Muscle of back (tissue), 11 donors: Measurements from ENCODE around the gene TCFL5. TPM values are rescaled to one million over a fixed set of nuclear protein-coding genes. Genes with fewer than 3 reads are reported as not detected.

ENCODE experiments used
- DNase-seq, 3 donors: peaks; one replicate each; pipeline versions ENCODE4 v3.0.0 to v3.0.0-alpha.2; 2013
- polyA plus RNA-seq, 10 donors: library from polyadenylated mRNA; unstranded; fragments of 120-200 nt; gene quantifications; one replicate each; pipeline ENCODE4 v1.2.1, GENCODE V29; 2013; ENCODE audit not compliant: insufficient read length in 10 of 10

Gene TCFL5
- polyA plus RNA-seq, 10 donors: 7.0 to 14.2 (median 9.8) TPM

DNA sequence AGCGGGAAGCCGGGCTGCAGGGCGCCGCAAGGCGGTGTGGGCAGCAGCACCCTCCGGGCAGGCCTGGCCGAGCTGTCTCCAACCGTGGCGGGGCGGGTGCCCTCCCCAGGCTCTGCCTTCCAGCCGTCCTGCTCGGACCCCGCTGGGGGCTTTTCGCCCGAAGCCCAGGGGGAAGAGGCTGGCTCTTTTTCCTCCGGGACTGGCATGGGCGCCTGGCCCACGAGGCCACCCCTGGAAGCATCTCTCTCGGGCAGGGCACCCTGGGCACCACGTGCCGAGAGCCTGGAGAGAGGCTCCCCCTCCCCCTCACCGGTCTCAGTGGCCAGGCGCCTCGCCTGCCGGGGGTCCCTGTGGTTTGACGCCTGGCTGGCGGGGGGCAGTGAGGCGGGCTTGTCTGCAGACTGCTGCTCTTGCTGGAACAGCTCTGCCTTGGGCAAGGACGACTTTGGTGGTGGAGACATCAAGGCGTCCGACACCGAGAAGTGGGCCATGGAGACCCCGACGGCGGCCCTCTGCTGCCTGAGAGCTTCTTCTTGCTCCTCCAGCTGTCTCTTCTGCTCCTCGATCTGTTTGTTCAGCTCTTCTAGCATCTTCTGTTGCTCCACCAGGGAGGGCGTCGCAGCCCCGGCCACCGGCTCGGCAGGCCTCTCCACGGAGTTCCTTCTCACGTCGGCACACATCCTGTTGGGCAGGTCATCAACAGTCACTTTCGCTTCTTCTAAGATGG is 19.5 kb upstream of the TCFL5 start:
- no peak for DNase-seq

DNA sequence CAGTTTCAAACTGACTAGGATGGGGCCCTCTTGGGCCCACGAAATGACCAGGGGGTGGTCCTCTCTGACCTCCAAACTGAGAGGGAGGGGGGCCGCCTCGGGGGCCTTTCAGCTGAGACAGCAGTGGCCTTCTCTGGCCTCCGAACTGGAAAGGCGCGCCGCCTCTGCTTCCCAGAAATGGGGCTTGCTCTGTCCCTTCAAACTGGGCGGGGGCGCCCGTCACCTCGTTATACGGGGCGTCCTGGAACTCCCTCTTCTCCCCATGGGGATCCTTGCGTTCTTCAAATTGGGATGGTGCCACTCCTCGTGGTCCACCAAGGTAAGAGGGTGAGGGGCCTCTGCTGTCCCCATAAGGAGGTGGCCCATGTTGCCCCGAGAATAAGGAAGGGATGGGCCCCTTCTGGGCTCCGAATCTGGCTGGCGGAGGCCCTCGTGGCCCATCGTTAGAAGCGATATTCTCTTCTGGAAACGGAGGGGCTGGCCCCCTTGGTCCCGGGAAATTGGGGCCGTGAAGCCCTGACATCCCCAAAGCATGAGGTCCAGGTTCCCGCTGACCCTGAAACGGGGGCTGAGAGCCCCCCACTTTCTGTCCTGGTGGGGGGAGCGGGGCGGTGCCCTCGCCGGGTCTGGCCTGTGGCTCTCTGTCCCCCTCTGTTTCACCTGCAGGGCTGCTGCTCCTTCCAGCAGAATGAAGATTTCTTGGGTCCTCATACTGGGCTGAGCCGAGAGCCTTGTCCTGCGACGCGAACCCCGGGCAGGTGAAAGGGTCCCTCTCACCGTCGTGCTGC is 18.7 kb upstream of the TCFL5 start:
- DNase-seq: no peak

DNA sequence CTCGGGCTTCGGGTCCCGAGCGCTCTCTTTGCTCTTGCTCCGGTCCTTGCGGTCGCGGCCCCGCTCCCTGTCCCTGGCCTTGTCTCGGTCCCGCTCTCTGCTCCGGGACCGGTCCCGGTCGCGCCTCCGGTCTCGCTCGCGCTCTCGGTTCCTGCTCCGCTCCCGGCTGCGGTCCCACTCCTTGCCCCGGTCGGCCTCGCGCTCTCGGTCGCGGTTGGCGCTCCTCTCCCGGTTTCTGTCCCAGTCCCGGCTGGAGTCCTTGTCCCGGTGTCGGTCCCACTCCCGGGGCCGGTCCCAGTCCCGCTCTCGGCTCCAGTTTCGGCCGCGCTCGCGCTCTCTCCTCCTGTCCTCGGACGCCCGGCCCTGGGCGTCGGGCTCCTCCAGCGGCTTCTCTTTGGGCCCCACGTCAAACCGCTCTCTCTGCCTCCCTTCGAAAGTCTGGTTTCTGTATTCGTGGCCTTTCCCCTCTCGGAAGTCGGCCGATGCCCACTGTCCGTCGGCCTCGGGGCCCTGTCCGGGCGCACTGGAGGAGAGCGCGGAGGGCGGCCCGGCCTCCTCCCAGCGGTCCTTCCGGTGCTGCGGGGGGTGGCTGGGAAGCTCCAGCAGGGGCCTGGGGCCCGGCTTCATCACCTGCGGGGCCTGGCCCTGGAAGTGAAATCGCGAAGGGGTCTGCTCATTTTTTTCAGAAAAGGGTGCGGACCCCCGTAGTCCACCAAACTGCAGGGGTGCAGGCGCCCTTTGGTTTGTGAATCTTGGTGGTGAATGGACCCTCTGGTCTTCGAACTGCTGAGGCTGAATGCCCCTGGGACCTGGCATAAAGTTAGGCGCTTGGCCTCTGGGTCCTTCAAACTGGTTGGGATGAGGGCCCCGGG is 17.9 kb upstream of the TCFL5 start:
- DNase-seq: no peak

DNA sequence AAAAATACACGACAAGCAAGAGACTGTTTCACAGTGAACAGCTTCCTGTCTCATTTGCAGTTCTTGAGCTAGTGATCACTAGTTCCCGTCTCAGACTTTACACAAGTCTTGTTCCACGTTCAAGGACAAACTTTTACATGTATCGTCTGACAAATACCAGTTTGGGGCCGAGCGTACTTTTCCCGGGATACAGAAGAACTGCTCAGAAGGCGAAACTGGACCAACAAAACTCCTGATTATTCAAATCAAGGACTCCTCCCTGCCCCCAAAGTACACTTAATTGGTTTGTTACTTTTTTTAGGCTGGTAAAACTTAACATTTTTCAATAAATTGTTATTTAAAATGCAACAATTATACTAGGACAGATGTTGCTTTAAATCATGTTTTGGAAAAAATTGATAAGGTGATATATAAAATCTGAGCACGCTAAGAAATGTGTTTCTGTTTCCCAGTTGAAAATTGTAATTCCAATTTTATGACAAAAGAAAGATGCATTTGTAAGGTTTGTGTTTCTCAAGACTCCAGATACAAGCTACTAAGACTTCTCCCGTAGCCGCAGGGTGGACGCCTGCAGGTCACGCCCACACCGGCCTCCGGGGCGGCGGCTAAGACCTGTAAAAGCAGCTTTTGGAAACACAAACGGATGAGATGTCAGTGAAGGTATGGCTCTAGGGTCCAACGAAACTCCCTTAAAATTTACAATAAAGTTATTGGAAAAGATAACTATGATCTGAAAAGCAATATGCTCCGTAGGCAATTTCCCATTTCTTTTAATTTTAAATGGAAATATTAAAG is 16.8 kb upstream of the TCFL5 start:
- DNase-seq: no peak

DNA sequence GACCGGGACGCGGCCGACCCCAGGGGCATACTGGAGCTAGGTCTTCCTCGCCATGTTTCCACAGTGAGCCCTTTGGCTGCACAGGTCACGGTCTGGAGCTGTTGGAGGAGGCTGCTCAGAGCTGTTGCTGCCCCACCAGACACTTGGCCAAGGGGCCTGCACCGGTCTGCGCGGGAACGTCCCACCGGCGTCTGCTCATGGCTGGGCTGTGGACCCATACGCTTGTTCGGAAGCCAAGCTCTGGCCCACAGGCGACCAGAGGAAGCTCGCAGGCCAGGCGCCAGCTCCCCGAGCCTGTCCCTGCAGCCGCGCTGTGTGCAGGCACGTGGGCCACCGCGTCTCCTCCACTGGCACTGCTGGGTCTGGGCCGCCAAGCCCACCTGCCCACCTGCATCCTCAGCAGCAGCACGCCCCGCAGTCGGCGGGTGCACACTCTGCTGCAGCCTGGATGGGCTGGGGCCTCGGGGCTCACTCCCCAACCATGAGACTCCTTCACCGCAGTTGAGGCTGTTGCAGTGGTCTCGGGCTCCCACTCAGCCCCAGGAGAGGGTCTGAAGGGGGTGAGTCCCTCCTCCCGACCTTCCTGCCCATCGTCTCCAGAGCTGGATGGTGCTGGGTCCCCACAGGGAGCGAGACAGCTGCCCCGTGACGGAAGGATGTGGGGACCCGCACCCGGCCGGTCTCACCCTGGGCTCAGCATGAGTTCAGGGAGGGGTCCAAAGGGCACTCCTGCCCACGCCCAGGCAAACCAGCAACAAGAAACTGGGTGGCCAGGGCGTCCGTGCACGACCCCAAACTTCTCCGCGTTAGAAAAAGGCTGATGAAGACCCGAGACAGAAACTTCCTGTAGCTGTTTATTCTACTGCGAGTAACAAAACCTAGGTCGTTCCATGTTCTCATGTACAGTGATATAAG is 15.5 kb upstream of the TCFL5 start:
- peak in 2 of 3 donors; percentile 89 to 95 for DNase-seq

DNA sequence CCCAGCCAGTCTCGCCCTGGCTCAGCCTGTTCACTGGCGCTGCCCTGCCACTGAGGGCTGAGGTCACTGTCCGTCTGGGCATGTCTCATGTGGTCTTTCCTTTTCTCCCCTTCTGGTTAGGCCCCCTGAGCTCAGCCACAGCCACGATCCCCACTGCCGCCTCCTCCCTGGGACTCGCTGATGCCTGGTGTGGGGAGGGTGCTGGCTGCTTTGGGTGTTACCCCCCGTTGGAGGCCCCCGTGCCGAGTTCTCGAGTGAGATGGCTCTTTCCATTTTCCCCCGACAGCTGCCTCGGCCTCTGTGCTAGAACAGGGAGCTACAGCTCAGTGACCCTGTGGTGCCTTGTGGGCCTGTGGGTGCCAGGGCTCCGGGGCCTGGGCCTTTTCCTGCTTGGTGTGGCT is 14.9 kb upstream of the TCFL5 start:
- no peak for DNase-seq

DNA sequence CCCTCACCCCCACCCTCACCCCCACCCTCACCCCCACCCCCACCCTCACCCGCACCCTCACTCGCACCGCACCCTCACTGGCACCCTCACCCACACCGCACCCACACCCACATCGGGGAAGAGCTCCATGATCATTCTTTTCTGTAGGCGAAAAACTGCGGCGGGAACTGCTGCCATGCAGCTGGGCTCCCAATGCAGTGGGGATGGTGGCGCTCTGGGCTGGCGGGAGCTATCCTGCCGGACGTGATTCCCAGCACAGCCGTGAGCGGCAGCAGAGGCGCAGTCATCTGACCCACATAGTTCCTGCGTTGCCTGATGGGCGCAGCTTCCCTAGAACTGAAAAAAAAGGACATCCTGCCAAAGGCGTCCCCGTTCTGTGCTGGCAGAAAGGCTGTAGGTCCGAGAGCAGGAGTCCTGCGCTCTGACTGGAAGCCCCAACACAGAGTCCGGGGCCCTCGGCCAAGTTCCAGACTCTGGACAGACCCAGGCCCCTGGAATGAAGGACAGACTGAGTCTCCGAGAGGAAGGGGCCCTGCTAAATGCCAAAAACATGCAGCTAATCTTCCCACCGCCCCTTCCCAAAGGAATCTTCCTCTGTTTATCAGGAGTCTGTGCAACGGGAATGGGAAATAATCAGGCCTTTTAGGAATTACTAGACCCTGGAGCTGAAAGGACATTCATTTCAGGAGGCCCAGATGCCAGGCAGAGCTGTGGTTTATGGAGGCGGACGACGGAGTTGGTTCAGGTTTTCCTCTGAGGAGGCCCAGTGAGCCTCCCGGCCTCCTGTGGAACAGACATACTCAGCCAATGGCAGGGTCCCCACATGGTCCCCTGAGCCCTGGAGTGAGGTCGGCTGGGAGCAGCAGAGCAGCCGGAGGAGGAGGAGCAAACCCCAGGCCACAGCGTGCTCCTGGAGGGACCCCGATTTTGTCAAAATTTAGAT is 14.1 kb upstream of the TCFL5 start:
- DNase-seq: peak; percentile 76 to 91 (median 82)

DNA sequence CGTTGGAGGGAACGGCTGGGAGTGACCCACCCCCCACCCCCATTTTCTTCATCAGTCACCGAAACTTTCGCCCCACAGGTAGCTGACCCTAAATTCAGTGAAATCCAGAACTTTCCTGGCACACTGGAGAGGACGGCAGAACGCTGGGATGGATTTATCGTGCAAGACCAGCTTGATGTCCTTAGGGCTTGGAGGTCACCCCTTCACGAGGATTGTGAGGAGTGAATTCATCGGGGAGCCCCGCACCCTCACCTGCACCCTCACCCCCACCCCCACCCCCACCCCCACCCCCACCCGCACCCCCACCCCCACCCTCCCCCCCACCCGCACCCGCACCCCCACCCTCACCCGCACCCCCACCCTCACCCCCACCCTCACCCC is 13.3 kb upstream of the TCFL5 start:
- DNase-seq: no peak

DNA sequence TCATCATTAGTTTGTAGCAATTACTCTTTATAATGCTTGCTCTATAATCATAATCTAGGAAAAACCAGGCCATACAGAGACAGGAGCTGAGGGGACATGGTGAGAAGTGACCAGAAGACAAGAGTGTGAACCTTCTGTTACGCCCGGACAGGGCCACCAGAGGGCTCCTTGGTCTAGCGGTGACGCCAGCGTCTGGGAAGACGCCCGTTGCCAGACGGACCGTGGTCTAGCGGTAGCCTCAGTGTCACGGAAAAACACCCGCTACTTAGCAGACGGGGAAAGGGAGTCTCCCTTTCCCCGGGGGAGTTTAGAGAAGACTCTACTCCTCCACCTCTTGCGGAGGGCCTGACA is 12.0 kb upstream of the TCFL5 start:
- DNase-seq: peak in 1 of 3 donors; percentile 70

DNA sequence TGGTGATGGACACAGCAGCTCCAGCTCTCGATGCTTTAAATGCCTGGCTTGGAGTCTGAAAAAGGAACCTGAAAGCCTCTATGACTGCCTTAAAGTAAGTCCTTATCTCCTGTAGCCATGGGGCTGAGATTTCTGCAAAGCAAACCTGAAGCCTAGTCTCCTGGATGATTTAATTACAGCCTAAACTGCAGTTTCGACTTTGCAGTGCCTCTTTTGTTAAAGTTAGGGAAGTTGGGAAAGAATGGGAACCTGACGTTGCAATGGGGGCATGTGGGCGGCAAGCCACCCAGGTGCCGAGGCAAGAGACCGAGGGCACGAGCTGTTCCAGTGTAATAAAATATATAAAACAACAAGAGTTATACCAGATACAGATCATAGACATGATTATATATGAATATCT is 11.7 kb upstream of the TCFL5 start:
- no peak for DNase-seq

DNA sequence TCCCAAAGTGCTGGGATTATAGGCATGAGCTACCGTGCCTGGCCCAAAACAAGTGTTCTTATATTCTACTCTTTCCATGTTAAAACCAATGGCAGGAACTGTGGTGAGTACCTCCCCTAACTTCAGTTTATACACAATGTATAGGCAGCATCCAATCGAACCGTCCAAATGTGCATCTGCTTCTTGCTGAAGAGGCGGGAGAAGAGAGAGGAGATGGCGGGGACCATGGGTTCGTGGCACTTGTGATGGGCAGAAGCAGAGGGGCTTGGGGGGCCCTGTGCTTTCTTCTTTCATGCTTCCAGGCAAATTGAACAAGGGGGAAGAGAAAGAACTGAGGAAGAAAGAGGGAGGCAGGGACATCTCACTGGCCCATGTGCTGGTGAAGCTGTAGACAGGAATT is 11.2 kb upstream of the TCFL5 start:
- no peak for DNase-seq

DNA sequence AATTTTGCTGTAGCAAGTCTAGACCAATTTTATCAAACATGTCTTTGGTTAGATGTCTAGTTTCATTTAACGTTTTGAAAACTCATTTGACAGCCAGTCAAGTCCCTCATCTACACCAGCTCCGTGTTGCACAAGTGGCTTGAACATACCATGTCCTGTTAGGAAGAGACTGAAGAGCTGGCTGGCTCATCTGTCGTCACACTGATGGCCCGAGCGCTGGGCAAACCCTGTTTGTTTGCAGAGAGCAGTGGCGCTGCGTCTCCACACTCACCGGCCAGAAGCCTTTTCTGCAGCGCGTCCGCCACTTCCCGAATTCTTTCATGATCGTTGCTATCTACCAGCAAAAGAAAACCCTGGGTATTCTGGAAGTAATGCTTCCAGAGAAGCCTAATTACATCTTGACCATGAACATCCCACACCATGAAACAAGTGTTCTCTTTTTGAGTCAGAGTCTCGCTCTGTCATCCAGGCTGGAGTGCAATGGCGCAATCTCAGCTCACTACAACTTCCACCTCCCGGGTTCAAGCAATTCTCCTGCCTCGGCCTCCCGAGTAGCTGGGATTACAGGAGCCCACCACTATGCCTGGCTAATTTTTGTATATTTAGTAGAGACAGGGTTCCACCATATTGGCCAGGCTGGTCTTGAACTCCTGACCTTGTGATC is 10.7 kb upstream of the TCFL5 start:
- no peak for DNase-seq

DNA sequence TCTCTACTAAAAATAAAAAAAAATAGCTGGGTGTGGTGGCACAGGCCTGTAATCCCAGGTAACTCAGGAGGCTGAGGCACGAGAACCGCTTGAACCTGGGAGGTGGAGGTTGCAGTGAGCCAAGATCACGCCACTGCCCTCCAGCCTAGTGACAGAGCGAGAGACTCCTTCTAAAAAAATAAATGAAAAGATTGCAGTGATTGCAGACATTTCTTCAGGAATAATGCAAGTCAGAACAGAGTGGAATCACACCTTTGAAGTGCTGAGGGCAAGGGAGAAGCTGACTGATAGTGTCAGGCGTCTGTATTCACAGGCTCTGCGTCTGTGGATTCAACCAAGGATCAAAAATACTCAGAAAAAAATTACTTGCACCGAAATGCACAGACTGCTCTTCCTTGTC is 2.6 kb upstream of the TCFL5 start:
- DNase-seq: no peak

DNA sequence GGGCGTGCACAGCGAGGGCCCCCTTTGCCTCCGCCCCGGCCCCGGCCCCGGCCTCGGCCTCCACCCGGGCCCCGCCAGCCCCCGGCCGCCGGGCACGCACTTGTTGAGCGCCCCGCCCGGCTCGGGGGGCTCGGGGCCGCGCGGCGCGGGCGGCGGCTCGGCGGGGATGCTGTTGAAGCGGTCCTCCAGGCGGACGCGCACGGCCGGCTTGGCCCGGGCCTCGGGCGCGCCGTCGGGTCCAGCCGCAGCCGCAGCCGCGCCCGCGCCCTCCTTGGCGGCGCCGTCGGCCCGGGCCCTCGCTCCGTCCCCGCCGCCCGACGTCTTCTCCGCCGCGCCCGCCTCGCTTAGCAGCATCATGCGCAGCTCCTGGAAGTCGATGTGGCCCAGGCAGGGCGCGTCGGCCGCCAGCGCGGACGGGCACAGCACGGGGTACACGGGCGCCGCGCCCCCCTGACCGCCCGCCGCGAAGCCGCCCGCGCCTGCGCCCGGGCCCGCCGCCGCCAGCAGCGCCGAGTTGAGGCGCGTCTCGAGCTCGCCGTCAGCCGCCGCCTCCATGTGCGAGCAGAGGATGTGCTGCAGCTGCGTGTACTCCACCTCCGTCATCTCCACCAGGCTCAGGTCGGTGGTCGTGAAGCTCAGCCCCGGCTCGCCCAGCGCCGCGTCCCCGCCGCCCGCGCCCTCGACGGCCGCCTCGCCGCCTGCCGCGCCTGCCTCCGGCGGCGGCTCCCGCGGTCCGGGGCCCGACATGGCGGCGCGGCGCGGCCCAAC is 514 bp downstream of the TCFL5 start:
- DNase-seq: peak in 1 of 3 donors; percentile 67

DNA sequence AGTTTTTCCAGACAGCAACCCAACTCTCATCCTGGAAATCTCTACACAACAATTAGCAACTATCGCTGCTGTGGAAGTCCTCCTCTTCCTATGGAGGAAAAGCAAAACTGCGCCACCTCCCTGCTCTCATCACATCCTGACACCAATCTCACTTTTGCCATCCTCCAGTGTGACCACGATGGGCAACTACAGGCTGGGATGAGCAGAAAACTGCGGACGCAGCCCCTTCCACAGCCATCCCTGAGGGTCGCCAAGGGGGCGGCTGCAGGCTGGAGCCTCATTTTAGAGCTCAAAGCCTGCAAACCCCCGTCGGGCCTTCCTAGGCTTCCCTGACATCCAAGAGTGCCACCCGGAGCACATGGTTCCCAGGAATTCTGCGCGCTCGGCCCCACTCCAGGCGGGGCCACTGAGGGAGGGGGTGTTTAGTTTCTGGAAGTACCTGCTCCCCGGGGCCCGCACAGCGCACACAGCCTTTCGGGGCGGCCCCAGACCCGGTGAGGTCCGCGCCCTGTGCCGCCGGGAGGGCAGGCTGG is 1.2 kb downstream of the TCFL5 start:
- peak in 1 of 3 donors; percentile 64 for DNase-seq

DNA sequence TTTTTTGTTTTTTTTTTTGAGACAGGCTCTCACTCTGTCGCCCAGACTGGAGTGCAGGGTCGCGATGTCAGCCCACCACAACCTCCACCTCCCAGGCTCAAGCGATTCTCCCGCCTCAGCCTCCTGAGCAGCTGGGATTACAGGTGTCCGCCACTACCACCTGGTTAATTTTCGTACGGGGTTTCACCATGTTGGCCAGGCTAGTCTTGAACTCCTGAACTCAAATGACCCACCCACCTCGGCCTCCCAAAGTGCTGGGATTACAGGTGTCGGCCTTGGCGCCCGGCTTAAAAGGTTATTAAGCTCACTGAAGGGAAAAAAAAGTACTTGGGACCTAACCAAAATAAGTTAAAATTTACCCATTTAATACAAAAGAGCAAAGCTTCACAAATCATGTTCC is 1.9 kb downstream of the TCFL5 start:
- no peak for DNase-seq

DNA sequence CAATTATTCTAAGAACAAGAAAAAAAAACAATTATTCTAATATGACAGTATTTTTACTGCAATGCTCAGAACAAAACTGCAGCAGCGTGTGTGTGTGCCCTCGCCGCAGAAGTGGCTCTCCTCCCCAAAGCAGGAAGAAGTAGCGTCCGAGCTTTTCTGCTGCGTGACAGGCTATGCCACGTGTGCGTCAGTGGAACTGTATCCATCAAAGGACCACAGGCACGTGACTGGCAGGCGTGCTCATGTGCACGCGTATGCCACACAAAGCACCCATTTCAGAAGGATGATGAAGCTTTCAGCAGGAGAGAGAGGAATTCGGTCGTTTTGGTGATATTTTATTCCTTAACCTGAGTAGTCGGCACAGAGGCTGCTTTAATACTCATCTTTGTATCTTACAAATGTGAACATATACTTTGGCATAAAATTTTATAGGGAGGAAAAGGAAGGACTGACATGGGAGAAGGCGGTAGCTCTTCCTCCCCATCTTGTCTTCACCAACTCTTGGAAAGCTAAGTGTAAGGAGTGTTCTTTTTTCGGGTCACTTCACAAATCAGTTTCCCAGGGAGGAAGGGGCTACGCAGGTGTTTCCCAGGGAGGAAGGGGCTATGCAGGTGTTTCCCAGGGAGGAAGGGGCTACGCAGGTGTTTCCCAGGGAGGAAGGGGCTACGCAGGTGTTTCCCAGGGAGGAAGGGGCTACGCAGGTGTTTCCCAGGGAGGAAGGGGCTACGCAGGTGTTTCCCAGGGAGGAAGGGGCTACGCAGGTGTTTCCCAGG is 3.4 kb downstream of the TCFL5 start:
- DNase-seq: no peak
